Measurements from ENCODE around the gene C19orf38.
"Not testable (repeated sequence)": the region's sequence is repeated elsewhere in the genome, so short reads cannot be mapped to it uniquely, and the experiment has no call there.

Gene C19orf38

GRCh38 chr19:10877608-10878007 lies 29.4 kb downstream of the C19orf38 start:
- not testable (repeated sequence) for DNase-seq

- no peak for DNase-seq
These were observed 30.0 kb downstream of the C19orf38 start for GRCh38 chr19:10878253-10878652.

- DNase-seq, result no peak
These were observed 33.3 kb downstream of the C19orf38 start for GRCh38 chr19:10881403-10882107.

DNA sequence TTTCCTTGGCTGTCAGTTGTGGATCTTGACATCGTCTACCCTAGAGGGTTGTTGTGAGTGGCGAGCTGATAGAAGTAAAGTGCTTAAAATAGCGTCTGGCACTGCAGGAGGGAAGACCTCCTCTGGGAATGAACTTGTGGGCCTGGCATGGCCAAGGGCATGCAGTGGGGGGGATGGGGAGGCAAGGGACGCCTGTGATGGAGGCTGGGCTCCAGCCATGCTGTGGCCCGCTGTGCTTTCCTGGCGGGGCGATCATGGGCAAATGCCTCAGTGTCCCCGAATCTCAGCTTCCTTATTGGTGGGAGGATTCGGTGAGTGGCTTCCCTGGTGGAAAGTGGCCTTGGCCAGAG lies 33.9 kb downstream of the C19orf38 start:
- no peak for DNase-seq

GRCh38 chr19:10884274-10884673 lies 36.1 kb downstream of the C19orf38 start:
- DNase-seq, result no peak

DNA sequence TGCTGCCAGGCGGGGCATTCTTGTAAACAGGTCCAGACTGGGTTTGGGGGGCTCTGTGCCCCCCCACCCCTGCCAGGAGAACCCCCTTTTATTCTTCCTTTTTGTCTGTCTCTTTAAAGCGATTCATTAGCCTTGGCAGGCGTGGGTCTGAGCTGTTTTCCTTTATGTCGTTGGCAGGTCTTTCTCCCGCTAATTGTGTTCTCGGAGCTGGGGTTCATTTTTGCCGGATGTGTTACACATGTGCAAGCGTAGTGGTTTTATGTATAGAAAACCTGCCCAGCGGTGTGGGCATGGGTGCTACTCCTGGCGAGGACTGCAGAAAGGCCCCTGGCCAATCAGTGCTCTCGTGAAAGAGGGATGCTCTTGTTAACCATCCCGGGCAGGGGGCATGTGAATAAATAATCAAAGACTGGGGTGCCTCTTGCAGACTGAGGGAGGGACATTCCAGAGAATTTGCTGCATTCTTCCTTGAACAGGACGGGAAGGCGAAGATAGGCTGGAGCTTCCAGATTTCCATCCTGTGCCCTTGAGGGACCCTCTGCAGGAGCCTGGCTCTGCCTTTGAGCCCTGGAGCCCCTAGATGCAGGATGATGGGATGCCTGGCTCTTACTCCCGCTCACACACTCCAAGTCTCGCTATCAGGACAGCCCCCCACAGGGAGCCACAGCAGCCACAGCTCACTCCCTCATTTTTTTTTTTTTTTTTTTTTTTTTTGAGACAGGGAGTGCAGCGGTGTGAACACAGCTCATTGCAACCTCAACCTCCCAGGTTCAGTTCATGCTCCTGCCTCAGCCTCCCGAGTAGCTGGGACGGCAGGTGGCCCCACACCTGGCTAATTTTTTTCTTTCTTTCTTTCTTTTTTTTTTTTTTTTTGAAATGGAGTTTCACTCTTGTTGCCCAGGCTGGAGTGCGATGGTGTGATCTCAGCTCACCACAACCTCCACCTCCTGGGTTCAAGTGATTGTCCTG lies 37.3 kb downstream of the C19orf38 start:
- DNase-seq, result no peak

- DNase-seq, result no peak
These were observed 39.6 kb downstream of the C19orf38 start for GRCh38 chr19:10887616-10888367.

- no peak for DNase-seq
These were observed 40.2 kb downstream of the C19orf38 start for GRCh38 chr19:10888421-10888866.

- no peak for DNase-seq
These were observed 41.7 kb downstream of the C19orf38 start for GRCh38 chr19:10889880-10890279.

GRCh38 chr19:10891405-10892086 lies 43.3 kb downstream of the C19orf38 start:
- DNase-seq, result no peak

GRCh38 chr19:10892256-10892655 lies 44.0 kb downstream of the C19orf38 start:
- DNase-seq, result no peak

- DNase-seq, result no peak
These were observed 46.6 kb downstream of the C19orf38 start for GRCh38 chr19:10894911-10895213.

- no peak for DNase-seq
These were observed 47.1 kb downstream of the C19orf38 start for GRCh38 chr19:10895363-10895762.

- DNase-seq, result no peak
These were observed 47.7 kb downstream of the C19orf38 start for GRCh38 chr19:10895920-10896319.

DNA sequence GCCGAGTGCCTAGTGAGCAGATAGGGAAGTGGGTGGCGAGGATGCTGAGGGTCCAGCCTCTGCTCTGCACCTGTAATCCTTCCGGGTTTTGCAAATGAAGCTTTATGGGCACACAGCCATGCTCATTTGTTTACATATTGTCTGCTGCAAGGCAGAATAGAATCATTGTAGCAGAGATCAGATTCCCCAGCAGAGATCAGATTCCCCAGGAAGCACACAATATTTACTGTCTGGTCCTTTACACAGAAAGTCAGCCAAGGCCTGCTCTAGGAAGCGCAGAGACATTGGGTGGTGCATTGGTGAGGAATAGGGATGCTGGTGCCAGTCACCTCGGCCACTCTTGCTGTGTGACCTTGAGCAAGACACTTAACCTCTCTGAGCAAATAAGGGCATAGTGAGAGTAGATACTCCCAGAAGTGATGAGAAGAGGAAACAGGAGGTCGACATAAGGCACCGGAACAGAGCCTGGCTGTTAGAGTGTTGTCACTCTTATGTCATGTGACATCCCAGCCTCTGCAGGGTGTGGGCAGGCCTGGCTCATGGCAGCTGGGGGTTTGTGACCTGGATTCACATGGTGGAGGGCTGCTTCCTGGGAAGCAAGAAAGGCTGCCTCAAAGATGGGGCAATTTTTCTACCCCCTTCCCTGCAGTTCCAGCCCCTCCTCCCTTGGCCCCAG lies 48.8 kb downstream of the C19orf38 start:
- no peak for DNase-seq

- DNase-seq, result no peak
These were observed 50.4 kb downstream of the C19orf38 start for GRCh38 chr19:10898633-10899032.

GRCh38 chr19:10899151-10899653 lies 51.0 kb downstream of the C19orf38 start:
- no peak for DNase-seq

- no peak for DNase-seq
These were observed 59.7 kb downstream of the C19orf38 start for GRCh38 chr19:10907925-10908324.

DNA sequence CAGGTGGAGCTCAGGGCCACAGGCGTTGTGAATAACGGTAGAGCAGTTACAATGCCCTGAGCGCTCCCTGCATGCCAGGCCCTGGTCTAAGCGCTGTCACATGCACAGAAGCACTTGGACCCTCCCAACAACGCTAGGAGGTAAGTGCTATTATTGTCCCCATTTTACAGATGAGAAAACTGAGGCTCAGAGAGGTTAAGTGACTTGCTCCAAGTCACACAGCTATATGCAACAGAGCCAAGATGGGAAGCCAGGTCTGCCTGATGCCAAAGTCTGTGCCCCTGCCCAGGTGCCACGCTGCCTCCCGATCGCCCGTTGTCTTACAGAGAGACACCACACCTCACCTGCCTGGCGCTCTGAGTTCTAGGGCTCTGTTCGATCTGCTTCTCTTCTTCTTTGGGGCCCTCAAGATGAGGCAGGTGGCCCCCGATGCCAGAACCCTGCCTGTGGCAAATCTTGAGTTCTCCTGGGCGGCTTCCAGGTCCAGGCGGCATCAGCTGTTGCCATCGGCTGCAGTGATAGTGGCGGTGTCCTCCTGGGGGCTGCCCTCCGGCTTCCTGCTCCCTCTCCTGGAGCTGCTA lies 60.3 kb downstream of the C19orf38 start:
- no peak for DNase-seq

GRCh38 chr19:10911579-10912363 lies 63.6 kb downstream of the C19orf38 start:
- no peak for DNase-seq

DNA sequence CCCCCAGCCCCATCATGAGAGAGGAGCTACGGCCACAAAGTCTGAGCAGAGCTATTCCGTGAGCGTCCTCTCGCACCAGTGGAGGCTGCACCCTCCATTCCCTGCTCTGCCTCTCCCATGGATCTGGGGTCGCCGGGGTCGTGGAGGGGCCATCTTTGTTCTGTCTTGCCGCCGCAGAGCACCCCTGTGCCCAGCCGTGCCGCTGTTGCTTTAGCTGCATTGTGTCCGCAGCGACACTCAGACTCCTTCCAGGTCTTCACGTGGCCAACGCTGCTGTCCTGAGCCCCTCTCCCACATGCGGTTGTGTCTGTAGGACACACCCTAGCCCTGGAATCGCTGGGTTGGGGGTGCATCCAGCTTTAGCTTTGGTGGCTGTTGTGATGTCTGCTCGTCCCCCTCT lies 64.4 kb downstream of the C19orf38 start:
- DNase-seq, result no peak
